ENCODE data around the gene ANKRD62.

- TF ChIP-seq NRF1 (conservative IDR thresholded peaks at IDR 0.05 in 1 of 2, IDR thresholded peaks at IDR 0.05 in 1 of 2) = no peak
- no peak for TF ChIP-seq NCOR1 (IDR thresholded peaks at IDR 0.05)
- no peak for TF ChIP-seq POLR2A (conservative IDR thresholded peaks at IDR 0.05)
- no peak for TF ChIP-seq CHD4 (IDR thresholded peaks at IDR 0.05; ENCODE audit: insufficient read depth, insufficient replicate concordance, low read depth, low read length, poor library complexity, severe bottlenecking)
- TF ChIP-seq NFIC (IDR thresholded peaks at IDR 0.05) = no peak
- no peak for TF ChIP-seq CGGBP1 (CRISPR knock-in tag; IDR thresholded peaks at IDR 0.05)
- TF ChIP-seq CTCF (IDR thresholded peaks at IDR 0.05 in 2 of 3, conservative IDR thresholded peaks at IDR 0.05 in 1 of 3; ENCODE audit: insufficient read depth in 2 of 3, low read depth in 1 of 3, low read length in 3 of 3) = no peak
- TF ChIP-seq EP300 (IDR thresholded peaks at IDR 0.05; ENCODE audit: low read length) = no peak
- no peak for TF ChIP-seq ZNF282 (CRISPR knock-in tag; IDR thresholded peaks at IDR 0.05)
- TF ChIP-seq ZEB2 (IDR thresholded peaks at IDR 0.05) = no peak
- no peak for TF ChIP-seq SMARCB1 (IDR thresholded peaks at IDR 0.05; ENCODE audit: insufficient read length, low read depth)
- no peak for TF ChIP-seq SMC3 (conservative IDR thresholded peaks at IDR 0.05; ENCODE audit: insufficient read depth, low read depth, low read length)
These were observed 12.8 kb downstream of the ANKRD62 start for GRCh38 chr18:12106471-12106870.

All from K562 (cell line).